Endothelial cell of umbilical vein (primary cell): Measurements from ENCODE around the gene NR3C2.

Source experiments
- EZH2 ChIP-seq: IDR thresholded peaks from 2 replicates; pipeline ENCODE4 v1.6.1; 2012; ENCODE audit warnings: borderline replicate concordance, low read depth, mild to moderate bottlenecking, moderate library complexity, low read length, inconsistent platforms; ENCODE audit not compliant: severe bottlenecking
- FOS ChIP-seq: IDR thresholded peaks from 2 replicates; pipeline ENCODE4 v1.6.1; 2011; ENCODE audit warnings: mild to moderate bottlenecking, low read length, moderate library complexity, borderline replicate concordance; ENCODE audit not compliant: insufficient read depth
- GATA2 ChIP-seq: IDR thresholded peaks from 2 replicates; pipeline ENCODE4 v1.7.0; 2011; ENCODE audit warnings: low read depth, mild to moderate bottlenecking, moderate library complexity, mixed read lengths, low read length; ENCODE audit not compliant: insufficient read length, insufficient read depth
- JUN ChIP-seq: IDR thresholded peaks from 2 replicates; pipeline ENCODE4 v1.6.1; 2011; ENCODE audit warnings: borderline replicate concordance, low read depth; ENCODE audit not compliant: insufficient read length, insufficient read depth
- MYC ChIP-seq: IDR thresholded peaks from one replicate; pipeline ENCODE4 v1.6.1; 2011; ENCODE audit warnings: mild to moderate bottlenecking, low read depth, low read length
- POLR2A ChIP-seq: IDR thresholded peaks from 2 replicates; pipeline ENCODE4 v1.6.1; 2012; ENCODE audit warnings: low read depth, mild to moderate bottlenecking, control low read depth, low read length
- POLR2AphosphoS5 ChIP-seq: IDR thresholded peaks from 2 replicates; pipeline ENCODE4 v1.6.1; 2012; ENCODE audit warnings: low read depth, mild to moderate bottlenecking, control low read depth, low read length, moderate library complexity; ENCODE audit not compliant: insufficient read depth
- TF ChIP-seq, protein P1 (sequence below), 2 donors: IDR thresholded peaks; 1 replicate in 1 of 2; 2 replicates in 1 of 2; pipeline ENCODE4 v1.5.1; 2011; ENCODE audit warnings: low read length in 2 of 2, mild to moderate bottlenecking in 2 of 2, moderate library complexity in 2 of 2, control low read depth in 1 of 2, inconsistent platforms in 1 of 2, low read depth in 1 of 2; ENCODE audit not compliant: insufficient read depth in 1 of 2; ENCODE audit errors: extremely low read depth in 1 of 2
- TF ChIP-seq, protein P2 (sequence below): IDR thresholded peaks from 2 replicates; pipeline ENCODE4 v1.6.1; 2011; ENCODE audit not compliant: insufficient read depth, insufficient read length

DNA sequence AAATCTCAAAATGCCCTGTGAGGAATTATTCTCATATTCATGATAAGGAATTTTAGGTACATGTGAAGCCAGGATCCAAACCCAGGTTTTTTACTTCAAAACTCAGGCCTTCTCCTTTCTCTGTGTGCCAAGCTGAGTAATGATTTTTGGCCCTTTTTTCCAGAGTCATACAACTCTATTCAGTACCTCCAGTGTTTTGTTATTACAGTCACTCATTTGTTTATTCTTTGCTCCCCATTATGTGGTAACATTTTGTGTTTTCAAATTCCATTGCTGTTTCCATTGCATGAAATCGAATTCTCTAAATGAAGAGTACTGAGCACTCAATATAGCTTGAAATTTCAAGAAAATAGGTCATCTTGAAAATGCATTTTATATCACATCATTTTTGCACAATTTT is 315.4 kb downstream of the NR3C2 start:
- TF ChIP-seq POLR2A (no peak), MYC (no peak), EZH2 (no peak), POLR2AphosphoS5 (no peak), GATA2 (no peak), JUN (no peak), FOS (no peak)
- TF ChIP-seq, protein P1, sequence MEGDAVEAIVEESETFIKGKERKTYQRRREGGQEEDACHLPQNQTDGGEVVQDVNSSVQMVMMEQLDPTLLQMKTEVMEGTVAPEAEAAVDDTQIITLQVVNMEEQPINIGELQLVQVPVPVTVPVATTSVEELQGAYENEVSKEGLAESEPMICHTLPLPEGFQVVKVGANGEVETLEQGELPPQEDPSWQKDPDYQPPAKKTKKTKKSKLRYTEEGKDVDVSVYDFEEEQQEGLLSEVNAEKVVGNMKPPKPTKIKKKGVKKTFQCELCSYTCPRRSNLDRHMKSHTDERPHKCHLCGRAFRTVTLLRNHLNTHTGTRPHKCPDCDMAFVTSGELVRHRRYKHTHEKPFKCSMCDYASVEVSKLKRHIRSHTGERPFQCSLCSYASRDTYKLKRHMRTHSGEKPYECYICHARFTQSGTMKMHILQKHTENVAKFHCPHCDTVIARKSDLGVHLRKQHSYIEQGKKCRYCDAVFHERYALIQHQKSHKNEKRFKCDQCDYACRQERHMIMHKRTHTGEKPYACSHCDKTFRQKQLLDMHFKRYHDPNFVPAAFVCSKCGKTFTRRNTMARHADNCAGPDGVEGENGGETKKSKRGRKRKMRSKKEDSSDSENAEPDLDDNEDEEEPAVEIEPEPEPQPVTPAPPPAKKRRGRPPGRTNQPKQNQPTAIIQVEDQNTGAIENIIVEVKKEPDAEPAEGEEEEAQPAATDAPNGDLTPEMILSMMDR (IDR thresholded peaks at IDR 0.05; ENCODE audit: extremely low read depth in 1 of 2, insufficient read depth in 1 of 2, low read depth in 1 of 2, low read length in 2 of 2): no peak
- TF ChIP-seq, protein P2, sequence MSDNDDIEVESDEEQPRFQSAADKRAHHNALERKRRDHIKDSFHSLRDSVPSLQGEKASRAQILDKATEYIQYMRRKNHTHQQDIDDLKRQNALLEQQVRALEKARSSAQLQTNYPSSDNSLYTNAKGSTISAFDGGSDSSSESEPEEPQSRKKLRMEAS: no peak
